Lung (tissue), 16 donors: ENCODE data around the gene ADGRF1. TPM values are rescaled to one million over a fixed set of nuclear protein-coding genes. Genes with fewer than 3 reads are reported as not detected.
"Not testable (repeated sequence)": the region's sequence is repeated elsewhere in the genome, so short reads cannot be mapped to it uniquely, and the experiment has no call there.

Experiments used
- ATAC-seq: fragments of 200-7000 bp; cut with Tn5 transposase; one replicate; pipeline ENCODE4 v1.9.1; 2020; ENCODE audit warnings: moderate number of reproducible peaks; ENCODE audit not compliant: insufficient read depth, low FRiP score
- DNase-seq, 3 donors: peaks; one replicate each; pipeline ENCODE4 v3.0.0-alpha.2; 2013 to 2017
- H3K27ac ChIP-seq, 2 donors: one replicate each; pipeline ENCODE4 v1.5.1; 2013; ENCODE audit warnings: mild to moderate bottlenecking in 2 of 2, moderate library complexity in 2 of 2, control low read depth in 1 of 2, inconsistent platforms in 1 of 2, low read depth in 1 of 2, low read length in 1 of 2
- H3K27me3 ChIP-seq, 3 donors: one replicate each; pipeline ENCODE4 v1.5.1; 2013; ENCODE audit warnings: low read length in 2 of 3; ENCODE audit not compliant: control insufficient read depth in 3 of 3, insufficient read depth in 3 of 3
- H3K36me3 ChIP-seq, 4 donors: one replicate each; pipeline ENCODE4 v1.5.1; 2013; ENCODE audit warnings: low read length in 4 of 4, mild to moderate bottlenecking in 1 of 4, moderate library complexity in 1 of 4; ENCODE audit not compliant: control insufficient read depth in 4 of 4, insufficient read depth in 4 of 4
- H3K4me1 ChIP-seq, 5 donors: one replicate each; pipeline ENCODE4 v1.5.1; 2013; ENCODE audit warnings: low read length in 5 of 5, mild to moderate bottlenecking in 2 of 5, moderate library complexity in 1 of 5; ENCODE audit not compliant: control insufficient read depth in 5 of 5, insufficient read depth in 5 of 5
- H3K4me3 ChIP-seq: one replicate; pipeline ENCODE4 v1.5.1; 2013; ENCODE audit warnings: mild to moderate bottlenecking, control low read depth, moderate library complexity
- H3K9ac ChIP-seq, 2 donors: one replicate each; pipeline ENCODE4 v1.5.1; 2013; ENCODE audit warnings: low read length in 2 of 2, control low read depth in 1 of 2; ENCODE audit not compliant: insufficient read depth in 1 of 2
- H3K9me3 ChIP-seq, 4 donors: one replicate each; pipeline ENCODE4 v1.5.1; 2013; ENCODE audit warnings: low read length in 3 of 4, mild to moderate bottlenecking in 1 of 4, moderate library complexity in 1 of 4; ENCODE audit not compliant: control insufficient read depth in 4 of 4, insufficient read depth in 3 of 4
- CTCF ChIP-seq: IDR thresholded peaks from 2 replicates; pipeline ENCODE4 v1.5.1; 2012; ENCODE audit warnings: mild to moderate bottlenecking; ENCODE audit errors: control extremely low read depth, extremely low read depth
- WGBS, 2 donors: extraction: QIAGEN DNeasy Blood & Tissue Kit; methylation state at CpG; one replicate each; pipeline ENCODE4 v1.1.7; 2013; 5-methylcytosine and 5-hydroxymethylcytosine counted together
- long read RNA-seq, 5 donors: transcript quantifications; one replicate each; lab custom pipeline, GENCODE V29; 2026
- polyA plus RNA-seq, 2 donors: library from polyadenylated mRNA; stranded (reverse); fragments of 200-250 nt; gene quantifications; one replicate each; pipeline ENCODE4 v1.2.1, GENCODE V29; 2013
- total RNA-seq, 2 donors: library from RNA; depleted of rRNA in 1 of 2; stranded (reverse); fragments of >200 nt in 1 of 2; gene quantifications; one replicate each; pipeline ENCODE4 v1.2.1, GENCODE V29; 2014 to 2021
- donor health status: control.
- donor health status: control.
- donor health status: Bipolar disorder and iron deficiency.
- donor health status: healthy.
- donor health status: DM: yes; HTN: yes; CAD: no.

ADGRF1 gene
- total RNA-seq (10 to 100 TPM in 1 of 2 donors, 1 to 10 TPM in 1; 4.0 to 14.8 TPM), polyA plus RNA-seq (10 to 100 TPM; 10.5 to 23.3 TPM)
- long read RNA-seq, donor 1: 0 reads
- long read RNA-seq, donor 2: 0 reads
- long read RNA-seq, donor 3: 0 reads
- long read RNA-seq, donor 4: 0 reads
- long read RNA-seq, donor 5: 0 reads

GRCh38 chr6:47042275-47042791 is at the start of gene ADGRF1:
ADGRF1 (minus strand) TSS chr6:47042332; CDS start chr6:47029061, 13,271 bp downstream.
- Histone ChIP-seq H3K27me3 (no peaks in the 10 kb centered on the region), H3K9ac (no peak within 1 kb of the TSS), H3K27ac (peak within 1 kb of the TSS in 1 of 2 donors; percentile 59), H3K9me3 (no peaks in the 10 kb centered on the region), H3K4me1 (peaks cover 0 to 4% (median 0%) of the 10 kb centered on the region in 5 donors), H3K36me3 (no peaks in the 10 kb centered on the region), H3K4me3 (no peak within 1 kb of the TSS)
- DNase-seq: no peak
- TF ChIP-seq CTCF: no peak
- 65 to 84% methylated on average over 3 of the region's 3 CpGs for WGBS, 2 donors
- peak; percentile 61 for ATAC-seq

DNA sequence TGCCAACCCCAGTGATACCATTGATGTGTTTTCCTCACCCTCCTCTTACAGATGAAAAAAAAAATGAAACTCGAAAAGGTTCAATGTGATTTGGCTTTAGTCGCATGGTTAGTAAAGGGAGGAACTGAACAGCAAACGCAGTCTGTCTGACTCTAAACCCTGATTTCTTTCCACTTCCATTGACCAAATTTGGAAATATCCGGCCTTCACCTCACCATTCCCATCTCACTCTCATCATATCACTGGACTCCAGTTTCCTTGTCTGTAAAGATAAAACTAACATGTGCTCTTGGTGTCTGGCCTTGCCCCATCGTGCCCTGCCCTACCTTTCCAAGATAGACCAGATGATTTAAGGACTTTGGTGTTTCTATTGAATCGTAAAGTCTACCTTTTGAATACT is 48.7 kb upstream of the ADGRF1 start:
- ATAC-seq: no peak
- Histone ChIP-seq H3K4me1 (peaks cover 0 to 10% (median 5%) of the 10 kb centered on the region in 5 donors), H3K27ac (no peak overlapping the region), H3K9ac (no peak overlapping the region), H3K9me3 (no peaks in the 10 kb centered on the region), H3K36me3 (no peaks in the 10 kb centered on the region), H3K4me3 (no peak overlapping the region), H3K27me3 (no peaks in the 10 kb centered on the region)
- DNase-seq: no peak
- no peak for TF ChIP-seq CTCF
- 94 to 95% methylated on average over 6 of the region's 6 CpGs for WGBS, 2 donors

- 76 to 93% methylated on average over 4 of the region's 4 CpGs for WGBS, 2 donors
- H3K36me3 ChIP-seq, H3K9ac ChIP-seq, H3K9me3 ChIP-seq, H3K4me3 ChIP-seq, ATAC-seq, DNase-seq, H3K27ac ChIP-seq, H3K27me3 ChIP-seq: not testable (repeated sequence)
- peaks cover 1 to 12% (median 10%) of the 10 kb centered on the region in 5 donors for H3K4me1 ChIP-seq
These were observed 47.3 kb upstream of the ADGRF1 start for GRCh38 chr6:47089473-47089872.

DNA sequence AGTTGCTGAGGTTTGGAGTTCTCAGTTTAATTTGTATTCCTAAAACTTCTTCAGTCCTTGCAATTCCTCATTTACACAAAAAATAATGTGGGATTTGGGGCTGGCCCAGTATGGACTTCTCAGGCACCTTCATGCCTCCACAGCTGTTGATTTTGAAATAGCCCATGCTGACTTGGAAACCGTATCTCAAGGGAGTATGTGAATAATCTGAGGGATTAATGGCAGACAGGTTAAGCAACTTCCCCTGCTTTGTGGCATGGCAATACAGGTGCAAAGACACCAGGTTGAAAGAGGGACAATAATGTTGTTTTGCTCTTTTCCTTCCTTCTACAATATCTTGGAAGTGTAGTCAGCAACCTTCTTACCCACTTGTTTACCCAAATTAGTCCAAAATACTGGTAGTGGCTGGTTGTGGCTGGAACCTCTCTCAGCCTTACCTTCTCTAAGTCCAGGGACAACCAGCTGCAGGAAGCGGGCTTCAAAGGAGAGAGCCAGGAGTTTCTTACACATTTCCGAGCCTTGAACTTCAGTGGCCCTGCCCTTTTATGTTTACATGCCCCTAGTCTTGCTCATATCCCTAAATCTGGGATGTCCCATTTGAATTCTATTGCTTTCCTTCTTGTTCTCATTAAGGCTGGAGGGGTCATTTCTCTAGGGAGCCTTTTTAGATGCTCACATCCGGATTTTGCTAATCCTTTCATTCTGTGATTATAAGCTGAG is 44.1 kb upstream of the ADGRF1 start:
- H3K27me3 ChIP-seq: no peaks in the 10 kb centered on the region
- no peak for TF ChIP-seq CTCF
- peaks cover 4 to 17% (median 7%) of the 10 kb centered on the region in 5 donors for H3K4me1 ChIP-seq
- H3K36me3 ChIP-seq: no peaks in the 10 kb centered on the region
- no peak for DNase-seq
- no peak for ATAC-seq
- H3K9ac ChIP-seq: no peak overlapping the region
- WGBS, 2 donors: 72 to 79% methylated on average over 4 of the region's 4 CpGs
- H3K27ac ChIP-seq: no peak overlapping the region
- H3K9me3 ChIP-seq: no peaks in the 10 kb centered on the region
- H3K4me3 ChIP-seq: no peak overlapping the region
